HG03280 (cell line): ENCODE data around the gene CCDC192.

ENCODE experiments used
- ATAC-seq: cut with Tn5 transposase; IDR thresholded peaks from one replicate; pipeline ENCODE4 v1.9.1; 2021; ENCODE audit warnings: mild to moderate bottlenecking, moderate library complexity; ENCODE audit not compliant: unreplicated experiment

The CCDC192 gene

DNA sequence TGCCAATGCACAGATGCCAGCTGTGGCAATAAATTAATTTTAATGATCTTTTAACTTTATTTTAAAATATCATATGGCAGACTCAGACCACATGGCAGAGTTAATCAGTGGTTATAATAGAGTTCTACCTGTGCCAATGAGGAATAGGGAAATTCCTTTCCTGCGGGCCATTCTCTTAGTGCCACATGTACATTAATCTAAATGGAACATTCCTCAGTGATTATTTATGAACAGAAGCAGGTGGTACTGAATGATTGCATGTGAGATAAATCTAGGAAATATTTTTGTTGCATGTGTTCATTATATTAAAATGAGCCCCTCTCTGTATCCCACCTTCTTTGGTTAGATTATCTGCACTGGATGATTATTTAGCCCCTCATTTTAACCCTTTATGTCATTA is 102.3 kb downstream of the CCDC192 start:
- ATAC-seq = no peak

DNA sequence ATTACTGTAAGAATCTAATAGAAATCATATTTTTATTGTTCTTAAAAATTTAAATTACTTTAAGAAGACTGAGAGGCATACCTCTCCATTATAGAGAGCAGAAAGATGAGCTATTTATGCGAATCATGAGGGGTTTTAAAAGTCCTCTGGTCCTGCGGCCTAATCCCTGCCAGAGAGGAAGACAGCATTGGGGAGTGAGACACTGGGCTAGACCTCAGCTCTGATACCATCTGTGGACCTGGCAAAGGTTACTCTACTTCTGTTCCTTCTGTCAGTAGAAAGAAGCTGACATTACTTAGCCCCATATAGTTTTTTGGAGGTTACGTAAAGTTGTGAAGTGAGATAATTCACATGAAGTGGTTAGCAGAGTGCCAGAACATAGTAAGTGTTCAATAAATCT is 103.6 kb downstream of the CCDC192 start:
- ATAC-seq = no peak

DNA sequence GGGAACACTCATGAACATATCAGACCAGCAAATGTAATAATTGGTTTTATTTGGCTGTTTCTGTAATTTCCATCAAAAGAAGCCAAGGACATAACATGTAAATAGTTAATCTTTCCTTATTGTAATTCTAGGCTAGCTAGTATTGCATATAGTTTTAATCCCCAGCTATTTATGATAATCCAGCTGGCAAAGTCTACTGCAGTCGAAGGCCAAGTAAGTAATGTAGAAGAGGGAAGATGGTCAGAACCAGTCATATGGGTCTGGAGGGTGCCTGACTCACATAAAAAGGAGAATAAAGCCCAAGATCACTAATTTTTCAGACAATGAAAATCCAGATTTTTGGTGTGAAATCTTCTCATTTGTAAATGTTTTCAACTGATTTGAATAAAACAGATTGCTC is 106.3 kb downstream of the CCDC192 start:
- ATAC-seq = no peak

DNA sequence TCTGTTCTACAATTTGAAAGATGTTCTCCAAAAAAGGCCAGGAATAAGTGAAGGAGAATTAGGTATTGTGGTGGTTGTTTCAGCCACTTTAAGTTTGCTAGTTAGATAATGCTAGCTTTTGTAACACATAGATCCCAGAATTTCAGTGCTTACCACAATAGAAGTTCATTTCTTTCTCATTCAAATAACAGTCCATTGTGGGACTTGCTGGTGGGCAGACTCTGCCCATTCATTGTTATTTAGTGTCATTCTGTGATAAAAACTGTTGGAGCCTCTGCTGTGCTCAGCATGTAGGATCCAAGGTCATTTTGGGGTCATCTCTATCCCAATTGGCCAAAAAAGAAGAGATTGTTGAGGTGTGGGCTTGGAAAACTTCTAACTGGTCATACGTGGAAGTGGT is 106.8 kb downstream of the CCDC192 start:
- ATAC-seq = no peak

DNA sequence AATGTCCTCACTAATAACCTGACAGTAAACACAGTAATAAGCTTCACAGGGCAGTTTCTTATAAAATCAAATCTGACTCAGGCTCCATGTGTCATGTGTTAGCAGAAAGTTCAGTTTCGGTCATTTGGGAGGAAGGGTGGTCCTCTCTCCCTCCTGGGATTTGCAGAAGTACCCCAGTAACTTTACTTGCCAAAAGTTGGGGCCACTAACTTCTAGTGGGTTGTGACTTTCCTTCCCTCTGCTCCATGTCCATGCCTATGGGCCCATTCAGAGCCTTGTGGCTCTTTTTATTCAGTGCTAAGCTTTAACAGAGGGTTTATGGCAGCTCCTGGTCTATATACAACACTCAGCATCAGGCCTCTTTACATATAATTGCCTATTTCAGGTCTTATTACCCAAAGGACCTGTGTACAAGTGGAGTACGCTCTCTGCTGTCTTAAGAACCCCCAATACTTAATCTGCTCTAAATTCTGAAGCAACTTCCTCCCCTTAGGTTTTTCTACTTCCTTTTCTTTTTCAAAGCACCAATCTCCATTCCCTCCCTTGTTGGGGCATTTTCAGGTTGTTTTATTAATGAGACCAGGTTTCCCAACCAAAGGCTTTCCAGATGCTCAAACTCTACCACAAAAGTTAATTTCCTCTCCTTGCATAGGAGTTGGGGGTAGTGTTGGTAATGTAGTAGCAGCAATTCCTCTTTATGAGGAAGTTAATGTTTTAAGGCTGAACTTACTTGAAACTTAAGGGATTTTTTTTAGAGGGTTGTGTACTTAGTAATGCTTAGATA is 107.7 kb downstream of the CCDC192 start:
- no peak for ATAC-seq

DNA sequence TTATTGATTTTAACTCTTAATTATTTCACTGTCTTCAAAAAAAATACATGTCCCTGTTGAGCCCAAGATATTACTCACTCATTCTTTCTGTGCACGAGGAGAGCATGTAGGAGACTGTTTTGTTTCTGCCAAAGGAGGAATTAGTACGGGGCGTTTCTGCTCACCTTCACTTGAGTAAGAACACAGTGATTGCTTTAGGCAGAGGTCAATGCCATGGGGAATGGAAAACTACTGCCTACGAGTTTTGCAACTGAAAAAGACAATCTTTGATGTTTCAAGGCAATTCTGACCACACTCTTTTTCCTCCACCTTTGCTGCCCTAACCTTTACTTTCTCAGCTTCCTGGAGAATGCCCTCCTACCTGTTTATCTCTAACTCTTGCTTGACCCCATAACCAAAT is 109.4 kb downstream of the CCDC192 start:
- ATAC-seq = no peak

DNA sequence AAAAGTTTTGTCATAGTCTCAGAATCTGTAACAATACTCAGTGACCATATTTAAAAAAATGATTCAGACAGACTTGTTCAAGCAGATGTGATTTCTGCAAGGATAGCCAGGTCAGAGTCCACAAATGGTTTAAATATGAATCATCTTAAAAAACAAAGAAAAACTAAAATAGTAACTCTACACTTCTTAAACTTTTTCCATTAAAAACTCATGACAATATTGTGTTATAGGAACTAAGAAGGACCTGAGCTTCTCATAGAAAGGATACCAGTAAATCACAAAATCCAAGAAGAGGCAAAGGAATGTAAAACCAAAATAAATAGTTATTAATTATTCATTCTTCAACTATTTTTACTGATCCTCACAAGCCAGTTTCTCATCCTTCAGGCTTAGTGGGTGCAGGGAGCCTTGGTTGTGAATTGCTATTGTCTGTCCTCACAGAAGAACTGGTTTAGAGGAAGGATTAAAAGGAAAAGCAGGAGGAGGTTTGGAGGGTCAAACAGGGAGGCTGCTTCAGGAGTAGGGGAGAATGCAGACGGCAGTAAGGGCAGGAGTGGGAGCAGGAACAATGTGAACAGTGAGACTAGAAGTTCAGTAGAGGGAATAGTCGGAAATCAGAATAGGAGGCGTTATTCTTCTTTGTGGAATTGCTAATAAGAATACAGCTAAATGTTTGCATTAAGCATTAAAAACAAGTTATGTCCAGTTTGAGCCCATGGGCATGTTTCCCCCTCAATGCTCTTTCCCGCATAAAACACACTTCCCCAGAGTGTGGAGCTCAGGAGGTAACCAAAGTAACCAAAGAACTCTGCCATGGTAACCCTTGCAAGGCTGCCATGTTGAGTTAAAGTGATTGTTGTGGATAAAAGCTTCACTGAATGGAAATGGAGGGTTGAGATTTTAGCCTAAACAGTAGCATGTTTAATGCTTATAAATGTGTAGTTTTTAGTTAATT is 110.7 kb downstream of the CCDC192 start:
- no peak for ATAC-seq

DNA sequence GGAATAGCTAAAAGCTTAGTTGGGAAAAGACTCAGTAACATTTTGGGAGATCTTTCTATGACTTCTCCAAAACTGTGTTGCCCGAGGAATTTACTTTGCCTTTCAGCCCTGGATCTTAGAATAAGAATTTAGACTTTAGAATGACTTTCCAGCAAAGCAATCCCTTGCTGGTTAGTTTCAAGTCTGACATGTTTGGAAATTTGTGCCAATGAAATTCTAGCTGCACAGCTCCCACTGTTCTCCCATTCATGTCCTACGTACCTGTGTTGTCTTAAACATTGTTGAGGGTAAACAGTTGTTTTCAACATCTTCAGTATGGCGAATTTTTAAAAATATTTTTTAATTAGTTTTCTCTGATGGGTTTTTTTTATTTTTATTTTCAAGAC is 111.4 kb downstream of the CCDC192 start:
- no peak for ATAC-seq

DNA sequence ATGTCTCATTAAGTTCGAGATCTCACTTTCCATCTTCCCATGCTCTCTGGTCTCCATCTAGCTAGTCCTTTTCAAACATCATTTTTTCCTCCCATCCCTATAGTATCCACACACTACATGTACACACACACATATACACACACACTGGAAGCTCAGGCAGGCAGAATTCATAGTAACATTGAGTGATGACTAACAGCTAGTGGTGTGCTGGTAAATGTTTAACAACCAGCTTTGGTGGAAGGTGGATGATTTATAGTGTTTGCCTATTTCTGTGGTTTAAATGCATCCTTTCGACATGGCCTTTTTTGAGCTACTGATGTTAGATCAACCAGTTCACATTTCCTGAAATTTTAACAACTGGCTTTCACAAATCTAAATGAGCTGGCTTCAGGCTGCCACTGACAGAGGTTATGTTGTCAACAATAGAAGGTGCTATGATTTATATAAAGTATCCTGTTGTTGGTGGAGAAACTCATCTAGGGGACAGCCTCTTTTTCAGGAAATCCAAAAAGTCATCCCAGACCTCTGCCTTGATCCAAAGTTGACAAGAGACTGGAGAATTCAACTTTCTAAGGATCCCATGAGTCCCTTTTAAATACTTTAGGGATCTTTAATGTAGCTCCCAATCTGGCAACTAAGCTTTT is 117.8 kb downstream of the CCDC192 start:
- ATAC-seq = peak; percentile 56

DNA sequence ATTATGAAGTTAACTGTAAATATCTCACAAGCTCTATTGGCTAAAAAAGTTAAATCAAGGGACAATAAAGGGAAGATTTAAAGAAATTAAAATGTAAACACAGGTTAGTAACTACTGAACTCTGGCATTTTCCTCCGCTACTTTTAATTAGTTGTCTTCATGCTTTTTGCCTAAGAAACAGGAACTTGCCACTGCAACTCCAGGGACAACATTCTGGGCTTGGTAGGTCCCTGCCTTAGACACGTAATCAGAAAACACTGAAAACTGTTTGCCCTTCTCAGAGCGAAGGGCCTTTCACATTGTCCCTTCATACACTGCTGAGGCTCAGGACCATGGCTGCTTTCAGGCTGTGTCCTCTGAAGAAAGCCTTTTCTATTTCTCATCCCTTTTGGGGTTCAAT is 118.7 kb downstream of the CCDC192 start:
- ATAC-seq = no peak

DNA sequence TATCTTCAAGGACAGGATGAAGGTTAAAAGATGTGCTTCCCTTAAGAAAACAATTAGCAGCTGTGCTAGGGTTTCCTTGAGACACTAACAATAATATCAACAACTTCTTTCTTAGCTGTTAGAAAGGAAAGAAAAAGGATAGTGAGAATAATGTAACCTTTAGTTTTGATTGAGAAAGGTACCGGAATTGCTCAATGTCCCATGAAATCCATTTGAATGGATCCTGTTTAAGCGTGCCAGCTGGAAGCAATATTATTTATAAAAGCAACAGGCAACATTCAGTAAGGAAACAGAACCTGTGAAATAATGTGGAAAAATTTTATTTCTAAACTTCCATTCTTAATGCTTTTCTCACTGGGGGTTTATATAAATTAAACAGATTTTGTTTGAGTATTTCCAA is 120.9 kb downstream of the CCDC192 start:
- ATAC-seq = no peak

DNA sequence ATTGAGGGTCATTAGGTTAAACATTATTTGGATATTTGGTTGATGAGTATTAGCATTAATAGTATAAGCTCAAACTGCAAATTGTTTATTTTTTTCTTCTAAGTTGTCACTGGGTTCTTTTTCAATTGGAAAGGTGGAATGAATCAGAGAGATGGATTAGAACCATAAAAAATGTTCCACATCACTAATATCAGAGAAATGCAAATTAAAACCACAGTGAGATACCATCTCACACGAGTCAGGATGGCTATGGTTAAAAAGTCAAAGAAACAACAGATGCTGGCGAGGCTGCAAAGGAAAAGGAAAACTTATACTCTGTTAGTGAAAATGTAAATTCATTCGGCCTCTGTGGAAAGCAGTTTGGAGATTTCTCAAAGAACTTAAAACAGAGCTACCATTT is 122.8 kb downstream of the CCDC192 start:
- ATAC-seq = no peak

DNA sequence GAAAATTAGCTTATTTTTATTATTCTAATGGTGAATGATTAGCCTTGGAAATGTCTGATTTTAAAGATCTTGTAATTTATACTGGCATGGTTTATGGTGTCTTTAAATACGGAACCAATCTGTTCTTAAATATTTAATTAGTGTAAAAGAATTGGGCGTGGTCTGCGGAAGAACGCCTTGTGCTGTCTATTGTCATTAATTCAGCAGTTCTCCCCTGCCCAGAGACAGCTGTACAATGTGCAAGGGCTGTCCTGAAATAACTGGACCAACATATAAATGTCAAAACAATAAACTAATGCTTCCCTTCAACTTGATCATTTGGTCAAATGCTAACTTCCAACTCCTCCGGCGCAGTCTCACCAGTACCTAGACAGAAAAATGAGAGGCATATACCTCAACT is 124.3 kb downstream of the CCDC192 start:
- ATAC-seq = no peak

DNA sequence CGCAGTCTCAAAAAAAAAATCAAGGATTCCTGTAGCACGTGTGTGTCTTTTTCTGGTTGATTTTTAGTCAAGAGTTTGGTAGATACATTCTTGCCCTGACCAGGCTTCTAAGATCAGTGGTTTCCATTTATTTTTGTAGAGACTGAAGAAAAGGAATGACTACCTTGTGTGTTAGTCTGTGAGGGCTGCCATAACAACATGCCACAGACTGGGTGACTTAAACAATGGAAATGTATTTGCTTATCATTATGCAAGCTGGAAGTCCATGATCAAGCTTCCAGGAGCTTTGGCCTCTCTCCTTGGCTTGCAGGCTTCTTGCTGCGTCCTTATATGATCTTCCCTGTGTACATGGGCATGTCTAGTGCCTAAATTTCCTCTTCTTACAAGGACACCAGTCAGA is 127.0 kb downstream of the CCDC192 start:
- no peak for ATAC-seq

DNA sequence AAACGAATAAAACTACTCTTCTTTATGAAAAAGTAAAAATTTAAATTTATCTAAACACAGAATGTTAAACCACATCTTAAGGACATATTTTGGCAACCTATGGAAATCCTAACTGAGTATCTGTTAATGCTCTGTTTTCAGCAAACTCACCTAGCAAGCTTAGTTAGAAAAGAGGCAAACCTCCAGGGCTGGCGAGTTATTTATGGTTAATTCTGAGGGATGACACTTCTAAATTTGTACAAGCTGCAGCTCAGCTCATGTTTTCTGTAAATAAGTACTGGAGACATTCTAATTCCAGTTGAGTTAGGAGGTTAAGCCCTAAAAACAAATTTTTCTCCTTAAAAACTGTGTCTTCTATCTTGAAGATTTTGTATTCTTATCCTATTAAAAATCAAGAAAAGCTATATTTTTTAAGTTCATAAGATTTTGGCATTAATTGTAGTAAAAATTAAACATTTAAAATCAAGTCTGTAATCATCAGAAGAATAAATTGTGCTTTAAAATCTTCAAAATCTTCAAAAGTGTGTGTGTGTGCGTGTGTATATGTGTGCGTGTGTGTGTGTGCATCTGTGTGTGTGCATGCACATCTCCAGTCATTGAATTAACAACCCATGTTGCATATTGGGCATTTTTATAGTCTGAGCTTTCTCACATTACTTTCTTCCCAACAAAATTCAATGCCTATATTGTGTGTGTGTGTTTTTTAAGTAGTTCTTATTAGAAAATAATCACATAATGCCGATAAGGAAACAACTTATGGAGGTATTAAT is 127.8 kb downstream of the CCDC192 start:
- no peak for ATAC-seq

DNA sequence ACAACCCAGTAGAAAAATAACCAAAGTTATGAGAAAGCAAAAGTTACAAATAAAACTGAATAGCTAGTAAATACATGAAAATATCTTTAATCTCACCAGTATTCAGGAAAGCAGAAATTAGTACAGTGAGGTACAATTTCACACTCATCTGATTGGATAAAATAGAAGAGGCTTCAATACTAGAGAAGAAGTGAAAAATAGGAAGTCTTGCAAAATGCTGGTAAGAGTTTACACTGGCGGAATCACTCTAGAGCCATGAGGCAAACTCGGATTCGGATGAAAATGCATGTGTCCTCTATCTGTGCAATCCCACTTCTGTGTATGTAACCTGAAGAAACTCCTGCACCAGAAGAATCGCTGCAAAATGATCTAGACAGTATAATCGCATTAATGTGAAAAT is 128.9 kb downstream of the CCDC192 start:
- no peak for ATAC-seq

DNA sequence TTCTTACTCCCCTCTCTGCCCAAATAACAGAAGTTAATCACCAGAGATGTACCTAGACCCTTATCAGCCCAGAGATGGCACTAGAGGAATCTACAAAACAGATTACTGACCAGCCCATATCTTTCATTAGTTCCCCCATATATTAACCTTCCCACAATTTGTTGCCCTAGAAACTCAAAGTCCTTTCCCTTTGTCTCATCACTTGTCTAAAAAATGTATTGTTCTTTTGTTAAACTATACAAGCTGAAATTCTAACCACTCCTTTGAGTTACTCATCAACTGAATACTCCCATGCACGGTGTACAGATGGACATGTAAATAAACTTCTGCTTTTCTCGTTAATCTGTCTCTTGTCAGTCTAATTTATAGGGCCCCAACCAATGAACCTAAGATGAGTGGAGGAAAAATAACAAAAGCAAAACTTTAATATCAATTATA is 130.9 kb downstream of the CCDC192 start:
- ATAC-seq = no peak

DNA sequence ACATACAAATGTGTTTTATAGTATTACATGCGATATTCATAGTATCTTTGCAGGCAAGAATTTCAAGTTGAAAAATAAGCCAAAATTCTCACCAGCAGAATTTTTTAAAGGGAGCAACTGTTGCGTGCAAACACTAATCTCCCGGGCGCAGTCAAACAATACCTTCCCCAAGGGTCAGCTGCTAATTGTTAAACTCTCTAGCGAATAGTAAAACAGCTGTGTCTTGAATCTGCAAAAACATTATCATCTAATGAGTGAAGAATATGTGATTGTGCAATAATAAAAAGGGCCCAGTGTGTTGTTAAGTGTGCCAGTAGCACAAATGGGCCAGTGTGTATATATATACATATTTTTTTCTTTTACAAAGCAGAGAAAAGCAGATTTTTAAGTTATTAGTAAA is 131.4 kb downstream of the CCDC192 start:
- ATAC-seq = no peak

DNA sequence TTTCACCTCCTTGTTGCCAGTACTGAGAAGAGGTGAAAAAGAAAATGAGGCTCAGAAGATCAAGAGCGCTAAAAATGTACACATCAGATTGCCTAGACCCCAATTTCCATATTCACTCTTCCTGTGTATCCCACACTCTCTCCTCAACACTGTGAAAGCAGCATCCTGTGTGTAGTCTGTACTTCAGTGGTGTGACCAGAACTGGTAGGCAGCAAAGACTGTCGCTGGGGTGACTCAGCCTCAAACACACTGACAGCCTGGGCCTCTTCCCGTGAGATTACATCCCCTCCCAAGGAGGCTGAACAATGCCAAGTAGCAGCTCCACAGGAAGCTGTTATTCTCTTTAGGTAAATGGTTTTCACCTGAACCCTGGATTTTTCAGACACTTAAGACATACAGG is 135.5 kb downstream of the CCDC192 start:
- ATAC-seq = no peak

DNA sequence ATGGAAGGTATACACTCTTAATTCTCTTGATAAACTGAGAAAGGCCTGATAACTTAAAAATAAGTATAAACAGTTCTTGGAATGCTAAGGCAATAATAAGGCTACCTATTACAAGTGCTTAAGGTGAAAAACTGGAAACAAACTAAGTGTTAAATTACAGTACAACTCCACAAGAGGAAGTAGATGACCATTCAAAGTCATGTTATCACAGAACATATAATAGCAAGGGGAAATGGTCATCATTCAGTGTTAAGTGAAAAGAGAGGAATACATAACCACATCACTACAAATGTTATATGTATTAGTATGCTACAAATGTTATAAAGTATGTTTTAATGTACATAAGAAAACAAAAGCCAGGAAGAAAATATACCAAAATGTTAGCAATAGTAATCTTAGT is 135.9 kb downstream of the CCDC192 start:
- ATAC-seq = no peak
